Measurements from ENCODE around the gene MFAP5. TPM values are rescaled to one million over a fixed set of nuclear protein-coding genes. Genes with fewer than 3 reads are reported as not detected.
A peak's percentile ranks its signal among the peaks of the same experiment; 100 is the strongest.

The MFAP5 gene
- total and polyA plus RNA-seq, 12 donors, result 12.3 to 53.0 (median 25.2) TPM

DNA sequence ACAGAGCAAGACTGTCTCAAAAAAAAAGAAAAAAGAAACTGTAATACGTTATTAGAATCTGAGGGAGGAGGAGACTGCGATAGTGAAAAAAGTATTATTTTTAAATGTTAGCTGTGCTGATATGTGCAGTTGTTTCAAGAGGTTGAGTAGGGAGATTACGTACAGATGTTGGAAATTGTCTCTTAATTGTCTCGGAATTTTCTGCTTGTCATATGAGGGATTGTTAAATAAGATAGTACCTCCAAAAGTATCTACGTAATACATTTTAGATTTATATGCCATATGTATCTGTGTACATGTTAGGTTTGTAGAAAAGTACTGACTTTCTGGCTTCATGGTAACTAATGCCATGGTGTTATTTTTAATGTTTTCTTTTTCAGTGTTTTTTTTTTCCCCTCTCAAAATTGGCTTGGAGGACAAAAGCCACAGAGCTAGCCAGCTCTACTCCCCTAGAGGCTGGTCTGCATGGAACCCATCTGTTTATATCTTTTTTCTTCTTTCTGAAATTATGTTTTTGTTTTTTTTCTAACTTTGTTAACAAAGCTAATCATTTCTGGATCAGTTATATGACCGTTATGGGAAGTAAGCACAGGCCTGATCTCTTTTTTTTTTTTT, 38.5 kb upstream of the MFAP5 start:
- ATAC-seq (no peak), DNase-seq (no peak)
- H3K27ac ChIP-seq, result peak overlapping the region in 4 of 10 donors; percentile 5 to 56 (median 36)
- no peaks in the 10 kb centered on the region for H3K9me3 ChIP-seq
- H3K4me1 ChIP-seq, result peaks cover 0 to 53% (median 35%) of the 10 kb centered on the region in 9 donors
- peaks cover 0 to 3% (median 0%) of the 10 kb centered on the region in 9 donors for H3K36me3 ChIP-seq
- intact Hi-C loops (cut with DNase I), result loop anchor here in 1 of 10 donors (10.0 kb wide), 1 partner anchor 74 kb away; no protein-coding TSS in a partner anchor
- 70 to 75% methylated on average over 6 of the region's 6 CpGs for WGBS, 2 donors
- TF ChIP-seq, protein P1, sequence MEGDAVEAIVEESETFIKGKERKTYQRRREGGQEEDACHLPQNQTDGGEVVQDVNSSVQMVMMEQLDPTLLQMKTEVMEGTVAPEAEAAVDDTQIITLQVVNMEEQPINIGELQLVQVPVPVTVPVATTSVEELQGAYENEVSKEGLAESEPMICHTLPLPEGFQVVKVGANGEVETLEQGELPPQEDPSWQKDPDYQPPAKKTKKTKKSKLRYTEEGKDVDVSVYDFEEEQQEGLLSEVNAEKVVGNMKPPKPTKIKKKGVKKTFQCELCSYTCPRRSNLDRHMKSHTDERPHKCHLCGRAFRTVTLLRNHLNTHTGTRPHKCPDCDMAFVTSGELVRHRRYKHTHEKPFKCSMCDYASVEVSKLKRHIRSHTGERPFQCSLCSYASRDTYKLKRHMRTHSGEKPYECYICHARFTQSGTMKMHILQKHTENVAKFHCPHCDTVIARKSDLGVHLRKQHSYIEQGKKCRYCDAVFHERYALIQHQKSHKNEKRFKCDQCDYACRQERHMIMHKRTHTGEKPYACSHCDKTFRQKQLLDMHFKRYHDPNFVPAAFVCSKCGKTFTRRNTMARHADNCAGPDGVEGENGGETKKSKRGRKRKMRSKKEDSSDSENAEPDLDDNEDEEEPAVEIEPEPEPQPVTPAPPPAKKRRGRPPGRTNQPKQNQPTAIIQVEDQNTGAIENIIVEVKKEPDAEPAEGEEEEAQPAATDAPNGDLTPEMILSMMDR (IDR thresholded peaks at IDR 0.05), result no peak
- peak overlapping the region in 2 of 10 donors; percentile 13 to 16 for H3K4me3 ChIP-seq
- peaks cover 0 to 6% (median 0%) of the 10 kb centered on the region in 7 donors for H3K27me3 ChIP-seq

DNA sequence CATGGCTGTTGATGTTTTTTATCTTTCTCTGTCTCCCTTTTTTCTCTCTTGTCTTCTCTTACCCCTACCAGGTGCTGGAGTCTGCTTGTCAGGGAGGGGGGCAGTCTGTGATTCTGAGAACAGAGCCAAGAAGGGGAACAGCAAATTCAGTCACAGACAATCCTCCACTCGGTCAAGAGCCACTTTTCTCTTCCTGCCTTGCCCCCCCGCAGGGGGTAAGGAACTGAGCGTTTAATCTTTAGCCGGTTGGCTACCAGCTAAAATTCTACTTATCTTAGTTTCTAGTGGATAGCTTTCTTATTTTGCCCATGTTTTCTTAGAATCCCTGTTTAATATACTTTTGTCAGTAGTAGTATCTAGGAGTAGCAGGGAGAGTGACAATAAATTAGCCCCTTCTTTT, 37.1 kb upstream of the MFAP5 start:
- intact Hi-C loops (cut with DNase I), result loop anchor here in 1 of 10 donors (10.0 kb wide), 1 partner anchor 75 kb away; no protein-coding TSS in a partner anchor

DNA sequence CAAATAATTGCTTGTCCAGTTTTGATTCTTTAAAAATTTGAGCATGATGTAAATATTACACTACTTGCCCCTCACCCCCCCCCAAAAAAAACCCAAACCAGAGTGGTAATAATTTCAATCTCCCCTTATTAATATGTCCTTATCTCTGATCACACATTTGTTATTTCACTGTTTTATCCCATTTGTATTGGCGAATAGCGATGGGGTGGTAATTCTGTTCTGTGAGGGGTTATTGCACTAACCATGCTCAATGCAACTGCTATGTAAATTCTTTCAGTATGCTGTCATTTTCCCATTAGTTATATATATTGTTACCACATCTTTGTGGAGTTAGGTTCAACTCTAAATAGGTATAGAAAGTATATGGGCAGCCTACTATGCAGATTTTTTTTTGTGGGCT, 36.3 kb upstream of the MFAP5 start:
- ATAC-seq (no peak), DNase-seq (no peak)
- intact Hi-C loops (cut with DNase I), result no loop called here
- Histone ChIP-seq H3K27ac (peak overlapping the region in 5 of 10 donors; percentile 92 to 96 (median 94)), H3K36me3 (peaks cover 0 to 3% (median 0%) of the 10 kb centered on the region in 9 donors), H3K9me3 (no peaks in the 10 kb centered on the region), H3K27me3 (peaks cover 0 to 6% (median 0%) of the 10 kb centered on the region in 7 donors), H3K4me3 (peak overlapping the region; percentile 90 to 99 (median 94)), H3K4me1 (peaks cover 0 to 54% (median 35%) of the 10 kb centered on the region in 9 donors)
- WGBS, 2 donors, result 18 to 21% methylated on average over 2 of the region's 2 CpGs
- TF ChIP-seq, protein P1 (IDR thresholded peaks at IDR 0.05), result no peak

More for the DNA sequence above, 37.1 kb upstream of the MFAP5 start:
- peak overlapping the region in 4 of 10 donors; percentile 3 to 56 (median 24) for H3K27ac ChIP-seq
- H3K9me3 ChIP-seq, result no peaks in the 10 kb centered on the region
- H3K36me3 ChIP-seq, result peaks cover 0 to 3% (median 0%) of the 10 kb centered on the region in 9 donors
- ATAC-seq (no peak), DNase-seq (no peak)
- H3K4me1 ChIP-seq, result peaks cover 0 to 54% (median 35%) of the 10 kb centered on the region in 9 donors
- TF ChIP-seq, protein P1 (IDR thresholded peaks at IDR 0.05), result no peak
- peaks cover 0 to 6% (median 0%) of the 10 kb centered on the region in 7 donors for H3K27me3 ChIP-seq
- peak overlapping the region in 3 of 10 donors; percentile 95 to 99 (median 99) for H3K4me3 ChIP-seq
- WGBS, 2 donors, result 29 to 51% methylated on average over 4 of the region's 4 CpGs

DNA sequence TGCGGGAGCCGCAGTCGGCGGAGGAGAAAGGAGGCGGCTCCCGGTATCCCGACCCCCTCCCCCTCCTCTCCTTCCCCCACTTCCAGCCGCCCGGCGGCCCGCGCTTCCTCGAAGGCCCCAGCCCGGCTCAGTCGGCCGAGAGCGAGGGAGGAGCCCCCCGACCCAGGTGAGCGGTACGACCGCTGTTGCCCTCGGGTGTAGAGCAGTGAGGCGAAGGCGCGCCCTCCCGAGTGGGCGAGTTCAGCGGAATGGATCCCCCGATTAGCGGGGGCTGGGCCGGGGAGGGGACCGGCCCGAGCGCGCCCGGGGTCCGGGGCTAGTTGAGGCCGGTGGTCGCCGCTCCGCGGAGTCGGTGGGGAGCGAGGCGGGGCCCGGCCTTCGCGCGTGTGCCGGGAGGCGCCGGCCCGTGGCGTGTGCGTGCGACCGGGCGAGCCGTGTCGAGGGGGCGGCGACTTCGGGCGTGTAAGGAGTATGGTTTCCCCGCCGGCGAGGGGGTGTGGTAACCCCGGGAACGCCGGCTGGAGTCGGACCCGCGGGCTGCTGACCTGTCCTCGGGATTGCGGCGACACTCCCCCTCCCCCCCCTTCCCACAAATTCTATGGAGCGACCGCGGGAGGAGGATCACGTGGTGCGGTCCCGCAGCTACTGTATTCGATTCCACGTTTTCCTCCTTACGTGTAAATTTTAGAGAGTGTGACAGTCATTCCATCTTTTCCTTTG, 35.7 kb upstream of the MFAP5 start:
- TF ChIP-seq, protein P1 (IDR thresholded peaks at IDR 0.05), result no peak
- intact Hi-C loops (cut with DNase I), result no loop called here
- 0% methylated on average over 60 to 83 of the region's 85 CpGs for WGBS, 2 donors
- no peaks in the 10 kb centered on the region for H3K9me3 ChIP-seq
- peak; percentile 58 to 70 for DNase-seq
- peak overlapping the region; percentile 77 to 97 (median 92) for H3K27ac ChIP-seq
- ATAC-seq, result peak; percentile 43 to 83 (median 64)
- H3K4me1 ChIP-seq, result peaks cover 0 to 56% (median 35%) of the 10 kb centered on the region in 9 donors
- peaks cover 0 to 6% (median 0%) of the 10 kb centered on the region in 7 donors for H3K27me3 ChIP-seq
- peaks cover 0 to 3% (median 0%) of the 10 kb centered on the region in 9 donors for H3K36me3 ChIP-seq
- peak overlapping the region; percentile 90 to 99 (median 94) for H3K4me3 ChIP-seq
